ENCODE data around the gene SETD9. TPM values are rescaled to one million over a fixed set of nuclear protein-coding genes. Genes with fewer than 3 reads are reported as not detected.

The SETD9 gene
- total RNA-seq, 1 experiment from 2014 or later: 20.5 TPM

GRCh38 chr5:56963246-56963645 lies 53.9 kb downstream of the SETD9 start:
- TF ChIP-seq CTCF (IDR thresholded peaks at IDR 0.05) (no peak), REST (IDR thresholded peaks at IDR 0.05; ENCODE audit: insufficient read depth in 1 of 2, low read depth in 2 of 2, low read length in 1 of 2) (no peak), POLR2AphosphoS5 (IDR thresholded peaks at IDR 0.05; ENCODE audit: low read depth, low read length) (no peak), TCF7L2 (IDR thresholded peaks at IDR 0.05; ENCODE audit: low read depth, low read length) (no peak), SIN3A (IDR thresholded peaks at IDR 0.05; ENCODE audit: borderline replicate concordance, insufficient read depth, low read depth, low read length) (no peak)
- Histone ChIP-seq H3K36me3 (ENCODE audit: control insufficient read depth, insufficient read depth, low read length) (no peaks in the 10 kb centered on the region), H3K27ac (ENCODE audit: low read length) (no peak overlapping the region), H3K27me3 (ENCODE audit: control insufficient read depth, insufficient read depth, low read length) (peaks cover 18% of the 10 kb centered on the region; the same call in 1 of the 2 replicates), H3K4me1 (ENCODE audit: control insufficient read depth, insufficient read depth, low read length) (peaks cover 2% of the 10 kb centered on the region; the same call in 1 of the 2 replicates), H3K9me3 (ENCODE audit: control insufficient read depth, insufficient read depth, low read depth, low read length) (no peaks in the 10 kb centered on the region), H3K4me3 (ENCODE audit: low read depth in 2 of 2, low read length in 2 of 2) (no peak overlapping the region)
- BruUV-seq (replicated peaks): no TSS peak
- DNase-seq (ENCODE audit: low read depth, low spot score) (no peak), ATAC-seq (no peak)
- POLR2A ChIA-PET: no interaction called here
- in situ Hi-C loops (cut with HindIII; ENCODE audit: low pct_unique_long_range_greater_than_20kb, low sequenced_read_pairs) (no loop called here), intact Hi-C loops (cut with micrococcal nuclease; ENCODE audit: unreplicated experiment) (no loop called here)
- CTCF ChIA-PET: interaction anchor here (0.6 kb wide), 1 partner anchor 22 kb away, joined by 3 read pairs; no protein-coding TSS in a partner anchor

- H3K4me1 ChIP-seq (ENCODE audit: control insufficient read depth, insufficient read depth, low read length): peaks cover 2% of the 10 kb centered on the region; the same call in 1 of the 2 replicates
- ChIA-PET POLR2A (no interaction called here), CTCF (no interaction called here)
- H3K9me3 ChIP-seq (ENCODE audit: control insufficient read depth, insufficient read depth, low read depth, low read length): no peaks in the 10 kb centered on the region; the same call in 1 of the 2 replicates
- H3K36me3 ChIP-seq (ENCODE audit: control insufficient read depth, insufficient read depth, low read length): no peaks in the 10 kb centered on the region
- intact Hi-C loops (cut with micrococcal nuclease; ENCODE audit: unreplicated experiment): no loop called here
- no peak for DNase-seq (ENCODE audit: low read depth, low spot score)
- no TSS peak for BruUV-seq (replicated peaks)
- no peak overlapping the region for H3K4me3 ChIP-seq (ENCODE audit: low read depth in 2 of 2, low read length in 2 of 2)
- no peak for ATAC-seq
- TF ChIP-seq POLR2AphosphoS5 (IDR thresholded peaks at IDR 0.05; ENCODE audit: low read depth, low read length) (no peak), REST (IDR thresholded peaks at IDR 0.05; ENCODE audit: insufficient read depth in 1 of 2, low read depth in 2 of 2, low read length in 1 of 2) (no peak), TCF7L2 (IDR thresholded peaks at IDR 0.05; ENCODE audit: low read depth, low read length) (no peak), SIN3A (IDR thresholded peaks at IDR 0.05; ENCODE audit: borderline replicate concordance, insufficient read depth, low read depth, low read length) (no peak), CTCF (IDR thresholded peaks at IDR 0.05) (no peak)
- no peak overlapping the region for H3K27ac ChIP-seq (ENCODE audit: low read length)
- in situ Hi-C loops (cut with HindIII; ENCODE audit: low pct_unique_long_range_greater_than_20kb, low sequenced_read_pairs): no loop called here
- H3K27me3 ChIP-seq (ENCODE audit: control insufficient read depth, insufficient read depth, low read length): peaks cover 16% of the 10 kb centered on the region; the same call in 1 of the 2 replicates
These were observed 54.8 kb downstream of the SETD9 start for GRCh38 chr5:56964173-56964572.
